Measurements from ENCODE around the gene ACP4. TPM values are rescaled to one million over a fixed set of nuclear protein-coding genes. Genes with fewer than 3 reads are reported as not detected.

The ACP4 gene
- total RNA-seq, 4 donors from 2014 or later: not detected

DNA sequence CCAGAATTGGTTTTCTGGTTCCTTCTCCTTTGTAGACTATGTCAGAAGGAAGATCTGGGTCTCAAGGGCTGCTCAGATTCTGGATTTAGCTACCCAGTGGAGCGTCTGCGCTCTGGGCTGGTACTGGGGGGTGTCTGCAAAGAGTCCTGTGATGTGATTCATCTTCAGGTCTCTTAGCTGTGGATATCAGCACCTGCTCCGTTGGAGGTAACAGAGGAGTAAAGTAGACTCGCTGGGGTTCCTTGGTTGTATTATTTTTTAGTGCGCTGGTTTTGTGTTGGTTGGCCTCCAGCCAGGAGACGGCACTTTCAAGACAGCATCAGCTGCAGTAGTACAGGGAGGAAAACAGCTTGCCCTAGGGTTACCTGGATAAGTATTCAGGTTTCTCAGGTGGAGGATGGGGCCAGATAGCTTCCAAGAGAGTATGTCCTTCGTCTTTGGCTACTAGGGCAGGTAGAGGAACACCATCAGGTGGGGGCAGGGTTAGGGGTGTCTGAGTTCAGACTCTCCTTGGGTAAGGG, 53.5 kb downstream of the ACP4 start:
- Histone ChIP-seq H3K27me3 (peaks cover 0 to 4% (median 0%) of the 10 kb centered on the region in 3 donors), H3K27ac (no peak overlapping the region), H3K4me3 (no peak overlapping the region), H3K36me3 (no peaks in the 10 kb centered on the region), H3K9me3 (no peaks in the 10 kb centered on the region), H3K4me1 (no peaks in the 10 kb centered on the region)
- no peak for DNase-seq
- intact Hi-C loops (cut with DNase I; ENCODE audit: low total_unique reads): no loop called here
- in situ Hi-C loops (cut with MboI; ENCODE audit: low sequenced_read_pairs in 4 of 4): no loop called here
- TF ChIP-seq CTCF (IDR thresholded peaks at IDR 0.05 in 4 of 5, conservative IDR thresholded peaks at IDR 0.05 in 1 of 5) (no peak), POLR2A (IDR thresholded peaks at IDR 0.05) (no peak)
- ATAC-seq: no peak

DNA sequence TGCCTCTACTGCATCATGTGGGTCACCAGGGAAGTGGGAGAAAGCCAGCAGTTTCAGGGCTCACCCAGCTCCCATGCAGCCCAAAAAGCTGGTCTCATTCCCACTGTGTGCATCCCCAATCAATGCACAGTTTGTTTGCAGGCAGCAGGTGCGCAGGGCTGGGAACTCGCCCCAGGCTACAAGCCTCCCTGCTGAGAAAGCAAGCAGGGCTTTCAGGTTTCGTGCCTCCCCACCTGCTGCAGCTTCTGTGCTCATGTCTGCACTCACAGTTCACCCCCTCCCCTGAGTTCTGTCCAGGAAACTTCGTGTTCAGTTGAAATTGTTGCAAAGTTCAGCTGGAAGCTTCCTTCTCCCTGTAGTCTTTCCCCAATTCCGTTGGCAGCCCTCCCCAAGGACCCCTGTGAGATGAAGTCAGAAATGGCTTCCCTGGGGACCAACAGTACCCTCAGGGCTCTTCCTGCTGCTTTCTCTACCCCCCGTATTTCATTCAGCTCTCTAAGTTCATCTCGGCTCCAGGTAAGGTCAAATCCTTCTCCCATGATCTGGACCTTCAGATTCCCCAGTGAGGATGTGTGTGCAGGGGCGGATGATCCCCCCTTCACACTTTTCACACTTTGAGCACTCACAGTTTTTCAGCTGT, 54.2 kb downstream of the ACP4 start:
- no peak overlapping the region for H3K4me3 ChIP-seq
- no peak for TF ChIP-seq POLR2A (IDR thresholded peaks at IDR 0.05)
- no peak for TF ChIP-seq CTCF (IDR thresholded peaks at IDR 0.05 in 4 of 5, conservative IDR thresholded peaks at IDR 0.05 in 1 of 5)
- no peaks in the 10 kb centered on the region for H3K36me3 ChIP-seq
- no peaks in the 10 kb centered on the region for H3K9me3 ChIP-seq
- DNase-seq (no peak), ATAC-seq (no peak)
- no peaks in the 10 kb centered on the region for H3K4me1 ChIP-seq
- peaks cover 0 to 4% (median 0%) of the 10 kb centered on the region in 3 donors for H3K27me3 ChIP-seq
- intact Hi-C loops (cut with DNase I; ENCODE audit: low total_unique reads): no loop called here
- H3K27ac ChIP-seq: no peak overlapping the region
- in situ Hi-C loops (cut with MboI; ENCODE audit: low sequenced_read_pairs in 4 of 4): no loop called here

Other genes with a start within 250 kb of the ACP4 start
- gene LRRC4B, start 222.0 kb upstream of the ACP4 start, total RNA-seq: under 1 TPM in 3 of 4 donors, not detected in 1; 0.33 to 0.81 (median 0.34) TPM
- under 1 TPM in 1 of 4 donors, not detected in 3; 0.09 TPM for gene SYT3, start 150.5 kb upstream of the ACP4 start, total RNA-seq
- gene C19orf81, start 141.0 kb upstream of the ACP4 start, total RNA-seq: not detected
- under 1 TPM in 1 of 4 donors, not detected in 3; 0.68 TPM for gene SHANK1, start 70.6 kb upstream of the ACP4 start, total RNA-seq
- gene CLEC11A, start 67.1 kb upstream of the ACP4 start, total RNA-seq: 1 to 10 TPM; 2.1 to 5.0 (median 2.7) TPM
- gene GPR32, start 20.0 kb upstream of the ACP4 start, total RNA-seq: not detected
- gene KLK1, start 33.4 kb downstream of the ACP4 start, total RNA-seq: under 1 TPM in 1 of 4 donors, not detected in 3; 0.41 TPM
- not detected for gene KLK15, start 43.2 kb downstream of the ACP4 start, total RNA-seq
- not detected for gene KLK3, start 64.5 kb downstream of the ACP4 start, total RNA-seq
- not detected for gene KLK2, start 83.0 kb downstream of the ACP4 start, total RNA-seq
- not detected for gene KLK4, start 121.0 kb downstream of the ACP4 start, total RNA-seq
- gene KLK5, start 162.6 kb downstream of the ACP4 start, total RNA-seq: not detected
- not detected for gene KLK6, start 179.2 kb downstream of the ACP4 start, total RNA-seq
- not detected for gene KLK7, start 193.5 kb downstream of the ACP4 start, total RNA-seq
- gene KLK8, start 211.2 kb downstream of the ACP4 start, total RNA-seq: not detected
- 1 to 10 TPM in 1 of 4 donors, not detected in 3; 1.6 TPM for gene KLK10, start 229.3 kb downstream of the ACP4 start, total RNA-seq
- not detected for gene KLK11, start 236.2 kb downstream of the ACP4 start, total RNA-seq
- not detected for gene KLK12, start 244.6 kb downstream of the ACP4 start, total RNA-seq